NK-92 (cell line): Measurements from ENCODE around the gene CCDC188.

Experiments used
- DNase-seq: peaks from one replicate; lab custom pipeline; 2025; ENCODE audit not compliant: unreplicated experiment; lab: John Stamatoyannopoulos, UW

The CCDC188 gene

GRCh38 chr22:20185750-20186149 lies 34.9 kb upstream of the CCDC188 start:
- no peak for DNase-seq

DNA sequence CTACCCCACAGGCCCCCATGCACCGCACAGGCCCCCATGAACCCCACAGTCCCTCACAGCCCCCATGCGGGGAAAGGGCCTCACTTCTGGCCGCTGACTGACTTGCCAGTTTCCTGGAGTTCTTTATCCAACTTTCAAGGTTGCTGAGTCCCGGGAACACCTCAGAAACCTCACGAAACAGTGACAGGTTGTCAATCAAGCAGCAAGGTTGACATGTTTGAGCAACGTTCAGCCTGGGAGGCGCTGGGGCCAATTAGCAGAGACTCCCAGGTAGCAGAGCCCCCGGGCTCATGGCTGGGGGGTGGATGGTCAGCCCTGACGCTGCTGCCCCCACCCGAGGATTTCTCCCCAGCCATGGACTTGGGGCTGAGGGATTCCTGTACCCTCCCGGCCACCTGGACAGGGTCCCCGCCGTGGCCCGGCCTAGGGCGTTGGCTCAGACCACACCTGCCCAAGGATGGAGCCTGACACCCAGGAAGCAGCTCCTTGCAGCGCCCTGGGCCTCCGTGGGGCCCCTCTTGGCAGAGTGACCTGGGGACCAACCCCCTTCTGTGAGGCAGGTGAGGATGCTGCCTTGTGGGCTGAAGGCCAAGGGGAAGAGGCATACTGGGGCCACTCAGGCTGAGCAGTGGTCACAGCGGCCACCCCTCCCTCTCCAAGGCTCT lies 33.8 kb upstream of the CCDC188 start:
- no peak for DNase-seq

DNA sequence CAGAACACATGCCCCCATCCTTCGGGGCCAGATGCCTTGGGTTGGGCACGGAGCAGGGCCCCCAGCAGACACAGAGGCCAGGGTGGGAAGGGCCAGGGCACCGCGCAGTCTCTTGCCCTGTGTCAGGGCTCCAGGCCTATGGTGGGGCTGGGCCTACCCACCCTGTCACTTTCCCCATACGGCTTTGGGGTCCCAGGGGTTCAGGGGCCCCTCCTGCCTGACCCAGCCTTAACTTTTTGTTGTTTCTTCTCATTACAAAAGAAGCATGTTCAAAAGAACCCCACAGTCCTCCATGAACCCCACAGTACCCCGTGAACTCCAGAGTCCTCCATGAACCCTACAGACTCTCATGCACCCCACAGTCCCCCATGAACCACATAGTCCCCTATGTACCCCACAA lies 33.0 kb upstream of the CCDC188 start:
- no peak for DNase-seq

- no peak for DNase-seq
Observed at GRCh38 chr22:20183101-20183500, 32.2 kb upstream of the CCDC188 start.

DNA sequence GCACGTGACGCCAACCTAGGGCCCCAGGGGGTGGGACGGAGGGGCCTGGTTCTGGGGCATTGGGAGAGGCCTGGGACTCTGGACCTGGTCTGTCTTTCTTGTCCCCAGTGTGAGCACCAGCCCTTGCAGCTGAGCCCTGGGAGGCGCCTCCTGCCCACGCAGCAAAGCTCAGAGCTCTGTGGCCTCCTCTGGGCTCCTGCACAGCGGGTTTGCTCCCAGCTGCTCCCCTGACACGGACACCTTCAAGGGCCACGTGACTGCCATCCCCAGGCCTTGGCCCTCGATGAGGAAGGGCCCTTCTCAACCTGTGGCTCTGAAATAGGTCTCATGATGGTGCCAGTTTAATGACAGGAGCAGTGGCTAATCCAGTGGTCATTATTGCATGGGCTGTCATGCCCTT lies 31.5 kb upstream of the CCDC188 start:
- no peak for DNase-seq

DNA sequence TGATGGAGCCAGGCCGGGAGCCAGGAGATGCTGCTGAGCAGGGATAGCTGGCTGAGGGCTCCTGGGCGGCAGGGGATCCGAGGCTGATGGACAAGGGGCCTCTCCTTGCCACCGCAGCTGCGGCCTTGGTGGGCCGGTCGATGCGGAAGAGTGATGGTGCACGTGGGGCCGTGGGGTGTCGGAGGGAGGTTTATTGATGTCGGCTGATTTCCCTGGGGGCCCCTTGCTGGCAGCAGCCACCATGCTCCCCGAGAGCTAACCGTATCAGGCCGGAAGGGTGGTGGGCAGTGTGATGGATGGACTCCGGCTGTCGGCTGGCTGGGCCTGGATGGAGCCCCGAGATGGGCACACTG lies 31.0 kb upstream of the CCDC188 start:
- no peak for DNase-seq

- no peak for DNase-seq
Observed at GRCh38 chr22:20181194-20181883, 30.5 kb upstream of the CCDC188 start.

DNA sequence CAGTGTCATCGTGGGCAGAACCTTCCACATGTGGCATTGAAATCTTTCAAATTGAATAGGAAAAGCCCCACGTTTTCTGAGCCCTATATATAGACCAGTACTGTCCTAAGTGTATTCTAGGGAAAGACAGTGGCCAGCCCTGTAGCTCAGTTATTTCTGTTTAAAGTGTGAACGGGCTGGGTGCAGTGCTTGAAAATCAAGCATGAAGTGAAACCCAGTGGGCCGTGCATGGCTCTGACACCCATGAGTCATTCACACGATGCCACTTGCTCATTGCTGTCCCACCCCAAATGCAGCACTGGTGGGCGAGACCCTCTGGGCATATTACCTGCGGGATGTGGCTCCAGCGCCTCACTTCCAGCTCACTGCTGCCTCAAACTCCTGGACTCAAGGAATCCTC lies 29.8 kb upstream of the CCDC188 start:
- no peak for DNase-seq

GRCh38 chr22:20180245-20180630 lies 29.4 kb upstream of the CCDC188 start:
- no peak for DNase-seq

GRCh38 chr22:20179455-20180244 lies 28.8 kb upstream of the CCDC188 start:
- DNase-seq = no peak

DNA sequence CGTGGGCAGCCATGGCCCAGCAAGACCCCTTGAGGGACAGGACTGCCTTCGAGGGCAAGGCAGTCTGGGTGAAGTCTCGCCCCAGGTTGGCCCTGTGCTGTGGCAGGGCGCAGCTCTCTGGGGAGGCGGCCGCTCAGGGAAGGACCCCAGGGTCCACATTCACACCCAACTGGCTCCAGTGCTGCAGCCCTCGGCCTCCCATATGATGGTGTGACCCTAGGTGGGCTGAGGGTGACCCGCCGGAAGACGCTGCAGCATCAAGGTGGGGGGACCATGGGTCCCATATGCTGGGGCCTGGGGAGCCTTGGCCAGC lies 28.0 kb upstream of the CCDC188 start:
- no peak for DNase-seq

- no peak for DNase-seq
Observed at GRCh38 chr22:20178075-20178914, 27.4 kb upstream of the CCDC188 start.

- no peak for DNase-seq
Observed at GRCh38 chr22:20177217-20177911, 26.5 kb upstream of the CCDC188 start.

DNA sequence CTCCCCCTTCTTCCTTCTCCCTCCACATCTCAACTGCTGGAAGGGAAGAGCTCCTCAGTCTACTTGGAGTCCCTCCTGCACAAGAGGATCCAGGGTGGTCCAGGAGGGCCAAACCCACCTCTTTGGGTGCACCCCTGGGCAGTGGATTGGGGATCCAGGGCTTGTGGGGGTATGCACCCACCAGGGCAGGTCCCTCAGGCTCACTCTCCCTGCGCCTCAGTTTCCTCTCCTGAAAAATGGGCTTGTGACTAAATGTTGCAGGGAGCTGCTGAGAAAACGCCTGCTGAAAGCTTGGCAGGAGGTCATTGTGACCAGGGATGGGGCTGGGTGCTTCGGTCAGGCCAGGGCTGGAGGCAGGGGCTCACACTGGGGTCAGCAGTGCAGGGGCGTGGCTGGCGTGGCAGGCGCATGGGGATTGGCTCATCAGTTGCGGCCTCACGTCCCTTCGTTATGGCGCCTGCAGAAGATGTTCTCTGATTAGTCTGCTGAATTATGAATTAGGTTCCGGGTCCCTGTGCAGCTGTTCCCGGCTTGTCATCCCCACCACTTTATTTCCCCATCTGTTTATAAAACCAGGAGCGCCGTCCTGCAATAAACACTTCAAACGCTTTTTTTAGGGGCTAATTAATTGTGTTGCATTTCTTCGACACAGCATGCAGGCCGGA lies 25.7 kb upstream of the CCDC188 start:
- DNase-seq = no peak

- no peak for DNase-seq
Observed at GRCh38 chr22:20175597-20175900, 24.7 kb upstream of the CCDC188 start.

DNA sequence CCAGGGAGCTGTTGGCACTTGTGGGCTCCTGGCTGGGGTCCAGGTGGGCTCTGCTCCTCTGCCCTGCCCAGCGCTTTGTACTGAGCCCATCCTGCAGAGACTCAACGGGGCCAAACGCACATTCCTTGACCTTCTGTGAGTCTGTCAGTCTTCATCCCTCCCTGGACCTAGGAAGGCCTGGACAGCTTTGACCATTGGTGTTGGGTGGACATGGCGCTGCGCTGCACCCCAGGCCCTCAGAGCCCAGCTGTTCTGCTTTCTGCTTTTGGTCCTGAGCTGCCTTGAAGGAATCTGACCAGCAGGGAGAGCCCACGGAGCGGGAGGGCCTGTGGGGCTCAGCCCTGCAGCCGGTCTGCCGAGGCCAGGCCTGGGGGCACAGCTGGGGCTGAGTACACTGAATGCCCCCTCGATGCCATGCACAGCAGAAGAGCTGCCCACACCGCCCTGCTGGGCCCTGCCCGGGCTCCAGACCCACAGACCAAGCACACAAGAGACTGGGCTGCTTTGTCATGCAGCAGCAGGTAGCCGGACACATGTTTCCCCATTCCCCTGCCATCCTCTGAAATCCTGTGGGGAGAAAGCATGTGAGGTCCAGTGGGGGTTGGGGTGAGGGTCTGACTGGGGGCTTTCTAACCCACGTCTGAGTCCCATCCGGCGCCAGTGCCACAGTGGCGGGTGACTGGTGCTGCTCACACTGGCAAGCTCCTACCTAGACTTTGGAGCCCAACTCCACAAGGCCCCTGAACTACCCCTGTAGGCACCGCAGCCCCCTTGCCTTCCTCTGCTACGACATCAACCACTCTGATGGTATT lies 24.1 kb upstream of the CCDC188 start:
- DNase-seq = no peak

- no peak for DNase-seq
Observed at GRCh38 chr22:20173772-20174171, 22.9 kb upstream of the CCDC188 start.

DNA sequence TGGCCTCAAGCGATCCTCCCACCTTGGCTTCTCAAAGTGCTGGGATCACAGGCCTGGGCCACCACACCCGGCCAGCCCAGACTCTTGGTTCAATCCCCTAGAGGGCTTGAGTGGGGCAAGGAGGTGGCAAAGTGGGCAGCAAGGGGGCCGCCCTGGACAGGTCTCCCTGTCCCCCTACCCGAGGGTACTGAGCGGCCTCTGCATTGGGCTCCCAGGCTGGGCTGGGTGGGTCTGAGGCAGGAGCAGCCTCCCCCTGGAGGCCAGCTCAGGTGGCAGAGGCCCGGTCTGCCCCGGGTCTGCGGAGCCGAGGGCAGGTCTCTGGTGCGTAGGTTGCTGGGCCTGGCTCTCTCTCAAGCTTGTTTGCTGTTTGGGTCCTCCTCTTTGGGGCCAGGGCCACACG lies 22.4 kb upstream of the CCDC188 start:
- DNase-seq = no peak

- no peak for DNase-seq
Observed at GRCh38 chr22:20172141-20172613, 21.3 kb upstream of the CCDC188 start.
